HCEC 1CT (cell line): ENCODE data around the gene GTF2A2.
A peak's percentile ranks its signal among the peaks of the same experiment; 100 is the strongest.
"Not testable (repeated sequence)": the region's sequence is repeated elsewhere in the genome, so short reads cannot be mapped to it uniquely, and the experiment has no call there.

Experiments
- DNase-seq: peaks from one replicate; pipeline ENCODE4 v3.0.0-alpha.2; 2017

The GTF2A2 gene

GRCh38 chr15:59656897-59657634, at the start of gene GTF2A2:
GTF2A2 (minus strand) TSS chr15:59657515; CDS start chr15:59652277, 5,238 bp downstream.
- DNase-seq: peak; percentile 92

GRCh38 chr15:59703979-59704796, 46.9 kb upstream of the GTF2A2 start:
- no peak for DNase-seq

GRCh38 chr15:59702351-59702750, 45.0 kb upstream of the GTF2A2 start:
- no peak for DNase-seq

- no peak for DNase-seq
Measured at GRCh38 chr15:59701880-59702279, 44.6 kb upstream of the GTF2A2 start.

- peak; percentile 28 for DNase-seq
Measured at GRCh38 chr15:59699810-59700431, 42.6 kb upstream of the GTF2A2 start.

- not testable (repeated sequence) for DNase-seq
Measured at GRCh38 chr15:59698065-59698464, 40.8 kb upstream of the GTF2A2 start.

GRCh38 chr15:59696332-59696731, 39.0 kb upstream of the GTF2A2 start:
- no peak for DNase-seq

GRCh38 chr15:59694779-59695178, 37.5 kb upstream of the GTF2A2 start:
- DNase-seq: no peak

GRCh38 chr15:59691194-59691805, 34.0 kb upstream of the GTF2A2 start:
- DNase-seq: peak; percentile 44

- DNase-seq: peak; percentile 61
Measured at GRCh38 chr15:59689626-59690236, 32.4 kb upstream of the GTF2A2 start.

- DNase-seq: peak; percentile 98
Measured at GRCh38 chr15:59688782-59689625, 31.7 kb upstream of the GTF2A2 start, which contains the start of gene BNIP2. BNIP2 (minus strand) TSS chr15:59689320; CDS start chr15:59682457, 6,863 bp downstream.

GRCh38 chr15:59688423-59688781, 31.1 kb upstream of the GTF2A2 start:
- DNase-seq: peak; percentile 61

GRCh38 chr15:59687836-59688235, 30.5 kb upstream of the GTF2A2 start:
- peak; percentile 47 for DNase-seq

- DNase-seq: no peak
Measured at GRCh38 chr15:59686389-59686788, 29.1 kb upstream of the GTF2A2 start.

- peak; percentile 56 for DNase-seq
Measured at GRCh38 chr15:59685737-59686297, 28.5 kb upstream of the GTF2A2 start.

GRCh38 chr15:59680870-59681269, 23.6 kb upstream of the GTF2A2 start:
- DNase-seq: no peak

GRCh38 chr15:59680346-59680745, 23.0 kb upstream of the GTF2A2 start:
- no peak for DNase-seq

GRCh38 chr15:59678620-59679019, 21.3 kb upstream of the GTF2A2 start:
- DNase-seq: no peak

- no peak for DNase-seq
Measured at GRCh38 chr15:59678172-59678571, 20.9 kb upstream of the GTF2A2 start.

- no peak for DNase-seq
Measured at GRCh38 chr15:59676565-59676964, 19.2 kb upstream of the GTF2A2 start.

- no peak for DNase-seq
Measured at GRCh38 chr15:59674361-59674877, 17.1 kb upstream of the GTF2A2 start.
